ENCODE results near the gene STXBP4.

Gene STXBP4

DNA sequence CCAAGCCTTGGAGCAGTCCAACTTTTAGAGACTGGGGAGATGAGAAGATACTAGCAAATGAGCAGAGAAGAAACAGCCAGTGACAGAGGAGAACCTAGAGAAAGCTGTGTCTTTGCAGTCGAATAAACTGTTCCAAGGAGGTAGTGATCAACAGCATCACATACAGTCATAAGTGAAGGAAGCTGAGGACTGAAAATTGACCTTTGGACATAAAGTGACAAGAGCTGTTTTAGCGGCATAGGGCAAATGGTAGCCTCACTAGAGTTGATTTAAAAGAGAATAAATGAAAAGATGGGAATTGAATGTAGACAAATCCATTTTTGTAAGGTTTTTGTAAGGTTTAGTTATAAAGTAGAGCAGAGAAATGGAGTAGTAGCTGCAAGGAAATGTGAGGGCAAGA, 165.0 kb downstream of the STXBP4 start:
- in situ Hi-C loops (cut with HindIII; ENCODE audit: low sequenced_read_pairs): no loop called here
- no peak for DNase-seq (ENCODE audit: low read depth, low spot score)
- TF ChIP-seq, protein P1, sequence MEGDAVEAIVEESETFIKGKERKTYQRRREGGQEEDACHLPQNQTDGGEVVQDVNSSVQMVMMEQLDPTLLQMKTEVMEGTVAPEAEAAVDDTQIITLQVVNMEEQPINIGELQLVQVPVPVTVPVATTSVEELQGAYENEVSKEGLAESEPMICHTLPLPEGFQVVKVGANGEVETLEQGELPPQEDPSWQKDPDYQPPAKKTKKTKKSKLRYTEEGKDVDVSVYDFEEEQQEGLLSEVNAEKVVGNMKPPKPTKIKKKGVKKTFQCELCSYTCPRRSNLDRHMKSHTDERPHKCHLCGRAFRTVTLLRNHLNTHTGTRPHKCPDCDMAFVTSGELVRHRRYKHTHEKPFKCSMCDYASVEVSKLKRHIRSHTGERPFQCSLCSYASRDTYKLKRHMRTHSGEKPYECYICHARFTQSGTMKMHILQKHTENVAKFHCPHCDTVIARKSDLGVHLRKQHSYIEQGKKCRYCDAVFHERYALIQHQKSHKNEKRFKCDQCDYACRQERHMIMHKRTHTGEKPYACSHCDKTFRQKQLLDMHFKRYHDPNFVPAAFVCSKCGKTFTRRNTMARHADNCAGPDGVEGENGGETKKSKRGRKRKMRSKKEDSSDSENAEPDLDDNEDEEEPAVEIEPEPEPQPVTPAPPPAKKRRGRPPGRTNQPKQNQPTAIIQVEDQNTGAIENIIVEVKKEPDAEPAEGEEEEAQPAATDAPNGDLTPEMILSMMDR (IDR thresholded peaks at IDR 0.05; ENCODE audit: low read depth, low read length): no peak
- H3K4me3 ChIP-seq (ENCODE audit: low read depth, low read length): no peak overlapping the region

DNA sequence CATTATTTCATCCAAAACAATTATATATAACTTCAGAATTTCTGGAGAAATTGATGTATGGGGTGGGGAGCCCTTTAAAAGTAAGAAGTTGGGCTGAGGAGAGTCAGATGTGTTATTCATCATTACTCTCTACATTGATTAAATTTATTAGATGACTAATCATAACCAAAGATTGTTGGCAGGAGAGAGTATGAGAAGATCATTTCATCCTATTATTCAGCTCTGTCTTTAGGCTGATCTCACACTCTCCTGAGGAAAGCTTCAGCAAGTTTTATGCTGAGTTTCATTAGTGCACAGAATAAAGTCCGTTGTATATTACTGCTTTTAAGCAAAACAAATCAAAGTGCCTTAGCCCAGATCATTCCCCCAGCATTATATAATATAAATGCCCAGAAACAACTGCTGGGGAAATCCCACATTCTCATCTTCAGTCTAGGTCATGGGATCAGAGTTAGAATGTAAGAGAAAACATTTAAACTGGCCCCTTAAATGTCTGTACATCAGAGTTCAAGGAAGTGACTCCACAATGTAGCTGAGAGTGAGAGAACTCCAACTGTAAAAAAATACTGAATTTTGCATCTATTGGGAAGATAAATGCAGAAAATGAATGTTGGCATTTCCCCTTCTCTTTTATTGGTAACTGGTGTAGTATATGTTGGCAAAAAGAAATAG, 166.1 kb downstream of the STXBP4 start:
- TF ChIP-seq, protein P1 (IDR thresholded peaks at IDR 0.05; ENCODE audit: low read depth, low read length): no peak
- in situ Hi-C loops (cut with HindIII; ENCODE audit: low sequenced_read_pairs): no loop called here
- peak; percentile 25 for DNase-seq (ENCODE audit: low read depth, low spot score)
- H3K4me3 ChIP-seq (ENCODE audit: low read depth, low read length): no peak overlapping the region

DNA sequence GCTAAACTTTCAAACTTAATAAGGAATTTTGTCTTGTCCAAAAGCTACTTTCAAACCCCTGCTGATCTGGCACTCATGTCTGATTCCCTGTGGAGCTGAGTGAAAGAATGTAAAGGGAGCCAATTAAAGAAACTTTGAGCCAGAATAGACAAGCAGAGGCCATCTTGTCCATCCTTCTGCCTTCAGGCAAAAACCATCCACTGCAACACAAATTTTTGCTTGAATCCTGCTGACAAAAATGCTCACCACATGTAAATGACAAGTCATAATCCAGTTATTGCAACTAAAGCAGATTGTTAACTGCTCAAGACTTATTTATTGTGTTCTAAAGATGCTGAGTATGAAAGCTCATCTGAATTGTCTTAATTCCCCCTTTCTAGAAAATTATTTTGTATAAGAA, 172.2 kb downstream of the STXBP4 start:
- DNase-seq (ENCODE audit: low read depth, low spot score): no peak
- H3K4me3 ChIP-seq (ENCODE audit: low read depth, low read length): no peak overlapping the region
- in situ Hi-C loops (cut with HindIII; ENCODE audit: low sequenced_read_pairs): no loop called here
- TF ChIP-seq, protein P1 (IDR thresholded peaks at IDR 0.05; ENCODE audit: low read depth, low read length): no peak

DNA sequence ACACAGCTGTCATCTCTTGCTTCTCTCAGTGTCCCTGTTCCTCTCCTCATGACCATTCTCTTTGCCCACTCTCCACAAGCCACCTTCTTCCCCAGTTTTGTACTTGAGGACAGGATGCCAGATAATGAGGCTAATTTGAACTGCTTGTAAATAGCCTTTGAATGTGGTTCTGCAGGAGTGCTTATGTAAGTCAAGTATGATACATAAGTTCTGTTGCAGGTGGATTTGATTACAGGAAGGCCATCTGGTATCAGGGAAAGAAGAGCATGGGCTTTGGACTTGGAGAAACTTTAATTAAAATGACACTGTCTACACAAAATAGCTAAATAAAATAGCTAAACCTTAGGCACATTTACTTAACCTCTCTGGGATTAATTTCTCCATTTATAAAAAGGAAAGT, 176.0 kb downstream of the STXBP4 start:
- TF ChIP-seq, protein P1 (IDR thresholded peaks at IDR 0.05; ENCODE audit: low read depth, low read length): no peak
- in situ Hi-C loops (cut with HindIII; ENCODE audit: low sequenced_read_pairs): no loop called here
- H3K4me3 ChIP-seq (ENCODE audit: low read depth, low read length): no peak overlapping the region
- DNase-seq (ENCODE audit: low read depth, low spot score): no peak

DNA sequence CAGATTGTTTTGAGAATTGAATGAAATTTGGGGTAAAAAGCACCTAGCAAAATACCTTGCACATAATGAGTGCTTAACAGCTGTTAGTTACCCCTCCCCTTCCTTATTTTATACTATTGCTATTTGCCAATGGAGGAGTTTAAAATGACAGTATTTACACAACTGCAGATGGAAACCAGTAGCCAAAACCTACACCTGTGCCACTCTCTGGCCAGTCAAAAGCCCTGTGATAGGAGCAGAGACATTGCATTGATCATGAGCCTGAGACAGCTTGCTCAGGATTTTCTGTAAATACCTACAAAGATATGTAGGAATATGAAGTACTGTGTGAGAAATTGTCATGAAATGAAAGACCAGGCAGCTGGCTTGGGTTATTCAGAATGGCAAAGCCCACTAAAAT, 180.9 kb downstream of the STXBP4 start:
- no peak for DNase-seq (ENCODE audit: low read depth, low spot score)
- TF ChIP-seq, protein P1 (IDR thresholded peaks at IDR 0.05; ENCODE audit: low read depth, low read length): no peak
- H3K4me3 ChIP-seq (ENCODE audit: low read depth, low read length): no peak overlapping the region
- in situ Hi-C loops (cut with HindIII; ENCODE audit: low sequenced_read_pairs): no loop called here

DNA sequence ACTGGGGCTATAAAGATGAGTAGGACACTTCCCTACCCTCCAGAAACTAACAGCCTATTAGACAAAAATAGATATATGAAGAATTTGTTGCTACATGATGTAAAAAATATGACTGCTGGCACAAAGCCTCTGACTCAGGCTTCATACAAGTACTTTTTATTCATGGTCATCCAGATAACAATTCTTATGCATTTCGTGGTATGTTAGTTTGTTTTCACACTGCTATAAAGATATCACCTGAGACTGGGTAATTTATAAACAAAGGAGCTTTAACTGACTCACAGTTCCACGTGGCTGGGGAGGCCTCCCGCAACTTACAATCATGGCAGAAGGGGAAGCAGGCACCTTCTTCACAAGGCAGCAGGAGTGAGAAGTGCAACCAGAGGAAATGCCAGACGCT, 183.7 kb downstream of the STXBP4 start:
- TF ChIP-seq, protein P1 (IDR thresholded peaks at IDR 0.05; ENCODE audit: low read depth, low read length): no peak
- H3K4me3 ChIP-seq (ENCODE audit: low read depth, low read length): no peak overlapping the region
- no peak for DNase-seq (ENCODE audit: low read depth, low spot score)
- in situ Hi-C loops (cut with HindIII; ENCODE audit: low sequenced_read_pairs): no loop called here

All from astrocyte of the spinal cord (primary cell).